ENCODE measurements around the gene TOP3B. TPM values are rescaled to one million over a fixed set of nuclear protein-coding genes. Genes with fewer than 3 reads are reported as not detected.

TOP3B gene
- total RNA-seq, 4 donors from 2014 or later, result 24.7 to 39.3 (median 29.3) TPM

- H3K9me3 ChIP-seq, result no peaks in the 10 kb centered on the region
- H3K4me3 ChIP-seq (replicated peaks in 1 of 3), result no peak overlapping the region
- intact Hi-C loops (cut with DNase I), result no loop called here
- DNase-seq, result no peak
- no peaks in the 10 kb centered on the region for H3K27me3 ChIP-seq
- peaks cover 3 to 10% of the 10 kb centered on the region in 2 donors for H3K36me3 ChIP-seq
- TF ChIP-seq POLR2A (IDR thresholded peaks at IDR 0.05), result no peak
- no peak for TF ChIP-seq CTCF (IDR thresholded peaks at IDR 0.05)
- peaks cover 3 to 10% of the 10 kb centered on the region in 2 donors for H3K4me1 ChIP-seq
- H3K27ac ChIP-seq, result no peak overlapping the region
- WGBS, 2 donors, result 87 to 93% methylated on average over 11 to 12 of the region's 13 CpGs
These were observed 61.3 kb downstream of the TOP3B start for GRCh38 chr22:21921184-21921721.

- H3K4me1 ChIP-seq, result peaks cover 3 to 10% of the 10 kb centered on the region in 2 donors
- WGBS, 2 donors, result 88 to 91% methylated on average over 12 to 16 of the region's 16 CpGs
- intact Hi-C loops (cut with DNase I), result no loop called here
- DNase-seq, result no peak
- no peaks in the 10 kb centered on the region for H3K27me3 ChIP-seq
- H3K9me3 ChIP-seq, result no peaks in the 10 kb centered on the region
- H3K4me3 ChIP-seq (replicated peaks in 1 of 3), result no peak overlapping the region
- TF ChIP-seq POLR2A (IDR thresholded peaks at IDR 0.05), result no peak
- no peak for TF ChIP-seq CTCF (IDR thresholded peaks at IDR 0.05)
- H3K27ac ChIP-seq, result no peak overlapping the region
- H3K36me3 ChIP-seq, result peaks cover 3 to 10% of the 10 kb centered on the region in 2 donors
These were observed 62.0 kb downstream of the TOP3B start for GRCh38 chr22:21920341-21921183.

GRCh38 chr22:21919526-21920307 lies 62.9 kb downstream of the TOP3B start:
- H3K27ac ChIP-seq, result no peak overlapping the region
- 88 to 92% methylated on average over 14 to 15 of the region's 20 CpGs for WGBS, 2 donors
- DNase-seq, result no peak
- no peaks in the 10 kb centered on the region for H3K27me3 ChIP-seq
- TF ChIP-seq CTCF (IDR thresholded peaks at IDR 0.05), result no peak
- TF ChIP-seq POLR2A (IDR thresholded peaks at IDR 0.05), result no peak
- intact Hi-C loops (cut with DNase I), result loop anchor here (5.0 kb wide), 1 partner anchor 53 kb away; no protein-coding TSS in a partner anchor
- peaks cover 3 to 10% of the 10 kb centered on the region in 2 donors for H3K36me3 ChIP-seq
- H3K9me3 ChIP-seq, result no peaks in the 10 kb centered on the region
- no peak overlapping the region for H3K4me3 ChIP-seq (replicated peaks in 1 of 3)
- peaks cover 3 to 10% of the 10 kb centered on the region in 2 donors for H3K4me1 ChIP-seq

- intact Hi-C loops (cut with DNase I), result loop anchor here (5.0 kb wide), 1 partner anchor 54 kb away; no protein-coding TSS in a partner anchor
- H3K27ac ChIP-seq, result no peak overlapping the region
- peaks cover 3 to 10% of the 10 kb centered on the region in 2 donors for H3K36me3 ChIP-seq
- H3K27me3 ChIP-seq, result no peaks in the 10 kb centered on the region
- TF ChIP-seq POLR2A (IDR thresholded peaks at IDR 0.05) (no peak), CTCF (IDR thresholded peaks at IDR 0.05) (no peak)
- DNase-seq, result no peak
- WGBS, 2 donors, result 88 to 95% methylated on average over 11 to 12 of the region's 12 CpGs
- no peaks in the 10 kb centered on the region for H3K9me3 ChIP-seq
- H3K4me3 ChIP-seq (replicated peaks in 1 of 3), result no peak overlapping the region
- peaks cover 3 to 10% of the 10 kb centered on the region in 2 donors for H3K4me1 ChIP-seq
These were observed 64.0 kb downstream of the TOP3B start for GRCh38 chr22:21918466-21919185.
